ENCODE measurements around the gene LRRC26.

Gene LRRC26

GRCh38 chr9:137181680-137182079, 11.8 kb upstream of the LRRC26 start:
- peaks cover 5% of the 10 kb centered on the region for H3K4me1 ChIP-seq (ENCODE audit: control insufficient read depth, low read length)
- H3K9me3 ChIP-seq (ENCODE audit: control insufficient read depth, insufficient read depth, low read length): no peaks in the 10 kb centered on the region
- TF ChIP-seq EZH2phosphoT487 (IDR thresholded peaks at IDR 0.05; ENCODE audit: borderline replicate concordance, low read length) (no peak), CTCF (IDR thresholded peaks at IDR 0.05; ENCODE audit: low read depth, low read length, poor library complexity, severe bottlenecking) (no peak)
- H3F3A ChIP-seq (ENCODE audit: control insufficient read depth, insufficient read depth): no peaks in the 10 kb centered on the region
- no peak overlapping the region for H3K27ac ChIP-seq (ENCODE audit: low read depth, low read length)
- H3K4me2 ChIP-seq (ENCODE audit: low read length): no peak overlapping the region
- H3K36me3 ChIP-seq (ENCODE audit: control insufficient read depth, low read length): peaks cover 48% of the 10 kb centered on the region
- no peaks in the 10 kb centered on the region for H3K27me3 ChIP-seq (ENCODE audit: control insufficient read depth, low read length)
- peaks cover 18% of the 10 kb centered on the region for H3K79me2 ChIP-seq (ENCODE audit: control insufficient read depth, low read length)
- H4K20me1 ChIP-seq (ENCODE audit: control insufficient read depth, insufficient read depth, low read depth, low read length): no peaks in the 10 kb centered on the region
- H3K4me3 ChIP-seq (ENCODE audit: low read length): no peak overlapping the region
- H3K9me2 ChIP-seq (replicated peaks; ENCODE audit: control insufficient read depth, low read length): no peaks in the 10 kb centered on the region

- no peak overlapping the region for H3K4me2 ChIP-seq (ENCODE audit: low read length)
- no peaks in the 10 kb centered on the region for H3K9me2 ChIP-seq (replicated peaks; ENCODE audit: control insufficient read depth, low read length)
- peaks cover 44% of the 10 kb centered on the region for H3K36me3 ChIP-seq (ENCODE audit: control insufficient read depth, low read length)
- H3K9me3 ChIP-seq (ENCODE audit: control insufficient read depth, insufficient read depth, low read length): no peaks in the 10 kb centered on the region
- no peak overlapping the region for H3K4me3 ChIP-seq (ENCODE audit: low read length)
- no peaks in the 10 kb centered on the region for H3K4me1 ChIP-seq (ENCODE audit: control insufficient read depth, low read length)
- peaks cover 5% of the 10 kb centered on the region; the same call in 1 of the 2 replicates for H4K20me1 ChIP-seq (ENCODE audit: control insufficient read depth, insufficient read depth, low read depth, low read length)
- H3K27me3 ChIP-seq (ENCODE audit: control insufficient read depth, low read length): no peaks in the 10 kb centered on the region
- no peak for TF ChIP-seq EZH2phosphoT487 (IDR thresholded peaks at IDR 0.05; ENCODE audit: borderline replicate concordance, low read length)
- no peak for TF ChIP-seq CTCF (IDR thresholded peaks at IDR 0.05; ENCODE audit: low read depth, low read length, poor library complexity, severe bottlenecking)
- H3K79me2 ChIP-seq (ENCODE audit: control insufficient read depth, low read length): peaks cover 6% of the 10 kb centered on the region
- H3F3A ChIP-seq (ENCODE audit: control insufficient read depth, insufficient read depth): peaks cover 7% of the 10 kb centered on the region
- H3K27ac ChIP-seq (ENCODE audit: low read depth, low read length): no peak overlapping the region
Observed at GRCh38 chr9:137180491-137180890, 10.6 kb upstream of the LRRC26 start.

- peaks cover 6% of the 10 kb centered on the region for H3K4me1 ChIP-seq (ENCODE audit: control insufficient read depth, low read length)
- H3K4me3 ChIP-seq (ENCODE audit: low read length): no peak overlapping the region
- TF ChIP-seq CTCF (IDR thresholded peaks at IDR 0.05; ENCODE audit: low read depth, low read length, poor library complexity, severe bottlenecking) (no peak), EZH2phosphoT487 (IDR thresholded peaks at IDR 0.05; ENCODE audit: borderline replicate concordance, low read length) (no peak)
- peaks cover 5% of the 10 kb centered on the region; the same call in 1 of the 2 replicates for H4K20me1 ChIP-seq (ENCODE audit: control insufficient read depth, insufficient read depth, low read depth, low read length)
- H3K9me2 ChIP-seq (replicated peaks; ENCODE audit: control insufficient read depth, low read length): no peaks in the 10 kb centered on the region
- H3K79me2 ChIP-seq (ENCODE audit: control insufficient read depth, low read length): no peaks in the 10 kb centered on the region
- no peaks in the 10 kb centered on the region for H3K9me3 ChIP-seq (ENCODE audit: control insufficient read depth, insufficient read depth, low read length)
- H3F3A ChIP-seq (ENCODE audit: control insufficient read depth, insufficient read depth): peaks cover 7% of the 10 kb centered on the region
- H3K4me2 ChIP-seq (ENCODE audit: low read length): no peak overlapping the region
- H3K36me3 ChIP-seq (ENCODE audit: control insufficient read depth, low read length): peaks cover 38% of the 10 kb centered on the region
- H3K27ac ChIP-seq (ENCODE audit: low read depth, low read length): no peak overlapping the region
- no peaks in the 10 kb centered on the region for H3K27me3 ChIP-seq (ENCODE audit: control insufficient read depth, low read length)
Observed at GRCh38 chr9:137179761-137180160, 9.9 kb upstream of the LRRC26 start.

All from DOHH2 (cell line).